Fibroblast of villous mesenchyme (primary cell): ENCODE measurements around the gene PLA2G2C. TPM values are rescaled to one million over a fixed set of nuclear protein-coding genes. Genes with fewer than 3 reads are reported as not detected.

ENCODE experiments used
- DNase-seq: peaks from one replicate; pipeline ENCODE4 v3.0.0-alpha.2; 2010; ENCODE audit warnings: low read depth
- H3K4me3 ChIP-seq: 2 replicates; pipeline ENCODE4 v1.5.1; 2011; ENCODE audit warnings: low read depth, mild to moderate bottlenecking, low read length
- total RNA-seq: library from RNA; depleted of rRNA; stranded (reverse); fragments of >200 nt; gene quantifications from 2 replicates; pipeline ENCODE4 v1.2.3, GENCODE V29; 2012
- TF ChIP-seq, protein P1 (sequence below): IDR thresholded peaks from 2 replicates; pipeline ENCODE4 v1.5.1; 2012; ENCODE audit warnings: low read depth, mild to moderate bottlenecking, low read length; ENCODE audit not compliant: insufficient read depth

Gene PLA2G2C
- total RNA-seq, 1 donor, result not detected

DNA sequence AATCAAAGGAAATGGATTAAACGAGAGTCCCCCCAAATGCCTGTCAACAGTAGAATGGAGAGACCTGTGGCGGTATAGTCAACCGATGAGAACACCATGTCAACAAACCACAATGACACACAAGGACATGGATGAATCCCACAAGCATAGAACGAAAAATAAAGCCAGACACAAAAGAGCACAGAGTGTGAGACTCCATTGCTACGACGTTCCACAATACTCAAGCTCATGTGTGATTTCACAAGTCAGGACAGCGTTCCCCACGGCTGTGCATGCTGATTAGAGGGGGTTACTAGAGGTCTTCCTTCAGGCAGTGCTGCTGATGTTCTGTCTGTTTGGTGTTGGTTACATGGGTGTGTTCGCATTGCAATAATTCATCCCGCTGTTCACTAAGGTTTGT lies 61.2 kb downstream of the PLA2G2C start:
- no peak for DNase-seq
- H3K4me3 ChIP-seq, result no peak overlapping the region
- TF ChIP-seq, protein P1, sequence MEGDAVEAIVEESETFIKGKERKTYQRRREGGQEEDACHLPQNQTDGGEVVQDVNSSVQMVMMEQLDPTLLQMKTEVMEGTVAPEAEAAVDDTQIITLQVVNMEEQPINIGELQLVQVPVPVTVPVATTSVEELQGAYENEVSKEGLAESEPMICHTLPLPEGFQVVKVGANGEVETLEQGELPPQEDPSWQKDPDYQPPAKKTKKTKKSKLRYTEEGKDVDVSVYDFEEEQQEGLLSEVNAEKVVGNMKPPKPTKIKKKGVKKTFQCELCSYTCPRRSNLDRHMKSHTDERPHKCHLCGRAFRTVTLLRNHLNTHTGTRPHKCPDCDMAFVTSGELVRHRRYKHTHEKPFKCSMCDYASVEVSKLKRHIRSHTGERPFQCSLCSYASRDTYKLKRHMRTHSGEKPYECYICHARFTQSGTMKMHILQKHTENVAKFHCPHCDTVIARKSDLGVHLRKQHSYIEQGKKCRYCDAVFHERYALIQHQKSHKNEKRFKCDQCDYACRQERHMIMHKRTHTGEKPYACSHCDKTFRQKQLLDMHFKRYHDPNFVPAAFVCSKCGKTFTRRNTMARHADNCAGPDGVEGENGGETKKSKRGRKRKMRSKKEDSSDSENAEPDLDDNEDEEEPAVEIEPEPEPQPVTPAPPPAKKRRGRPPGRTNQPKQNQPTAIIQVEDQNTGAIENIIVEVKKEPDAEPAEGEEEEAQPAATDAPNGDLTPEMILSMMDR, result no peak

DNA sequence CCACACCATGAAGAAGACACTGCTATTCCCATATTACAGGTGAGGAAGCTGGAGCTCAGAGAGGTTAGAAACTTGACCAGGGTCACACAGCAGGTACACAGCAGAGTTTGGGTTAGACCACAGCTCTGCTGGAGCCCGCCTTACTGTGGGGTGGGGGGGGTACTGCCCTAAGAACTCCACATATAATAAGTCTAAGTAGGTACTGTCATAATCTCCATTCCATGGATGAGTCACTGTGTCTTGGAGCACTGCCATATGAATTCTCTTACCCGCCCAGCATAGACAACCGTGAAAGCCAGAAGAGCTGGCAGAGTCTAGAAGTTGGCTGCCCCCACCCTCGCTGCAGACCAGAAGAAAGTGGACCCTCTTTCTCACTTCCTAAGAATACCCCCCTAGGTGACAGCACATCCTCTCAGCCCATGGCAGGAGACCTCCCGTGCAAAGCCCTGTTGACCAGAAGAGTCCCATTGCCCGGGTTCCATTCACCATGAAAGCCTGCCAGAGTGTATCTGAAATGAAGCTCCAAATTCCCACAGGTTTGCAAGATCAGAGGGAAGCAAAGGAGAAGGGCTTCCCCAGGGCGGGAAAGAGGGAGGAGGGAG lies 61.8 kb downstream of the PLA2G2C start:
- H3K4me3 ChIP-seq, result no peak overlapping the region
- TF ChIP-seq, protein P1, result no peak

DNA sequence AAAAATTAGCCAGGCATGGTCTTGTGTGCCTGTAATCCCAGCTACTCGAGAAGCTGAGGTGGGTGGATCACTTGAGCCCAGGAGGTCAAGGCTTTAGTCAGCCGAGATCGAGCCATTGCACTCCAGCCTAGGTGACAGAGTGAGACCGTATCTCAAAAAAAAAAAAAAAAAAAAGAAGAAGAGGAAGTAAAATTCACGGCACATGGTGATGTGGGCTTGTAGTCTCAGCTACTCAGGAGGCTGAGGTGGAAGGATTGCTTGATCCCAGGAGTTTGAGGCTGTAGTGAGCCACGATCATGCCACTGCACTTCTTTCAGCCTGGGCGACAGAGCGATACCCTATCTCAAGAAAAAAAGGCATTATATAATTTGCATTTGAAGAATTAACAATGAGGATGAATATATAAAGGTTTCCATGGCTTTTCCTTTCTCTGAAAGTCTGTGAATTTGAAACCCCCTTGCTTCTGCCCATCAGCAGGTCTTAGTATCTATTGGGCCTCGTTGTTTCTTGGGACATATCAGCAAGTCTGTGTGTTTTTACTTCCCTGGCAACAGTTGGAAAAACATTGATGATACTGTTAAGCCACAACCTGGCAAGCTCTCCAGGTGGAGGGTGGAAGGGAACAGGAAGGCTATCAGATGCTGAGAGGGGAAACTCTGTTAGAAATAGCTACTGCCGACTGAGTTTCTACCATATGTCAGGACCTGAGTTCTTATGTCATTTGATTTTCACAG lies 62.4 kb downstream of the PLA2G2C start:
- no peak overlapping the region for H3K4me3 ChIP-seq
- no peak for DNase-seq
- TF ChIP-seq, protein P1, result no peak

More for the DNA sequence above, 61.8 kb downstream of the PLA2G2C start:
- DNase-seq, result peak; percentile 52

- DNase-seq, result no peak
- H3K4me3 ChIP-seq, result no peak overlapping the region
- TF ChIP-seq, protein P1, result no peak
Observed at GRCh38 chr1:20120796-20121195, 65.5 kb downstream of the PLA2G2C start.

DNA sequence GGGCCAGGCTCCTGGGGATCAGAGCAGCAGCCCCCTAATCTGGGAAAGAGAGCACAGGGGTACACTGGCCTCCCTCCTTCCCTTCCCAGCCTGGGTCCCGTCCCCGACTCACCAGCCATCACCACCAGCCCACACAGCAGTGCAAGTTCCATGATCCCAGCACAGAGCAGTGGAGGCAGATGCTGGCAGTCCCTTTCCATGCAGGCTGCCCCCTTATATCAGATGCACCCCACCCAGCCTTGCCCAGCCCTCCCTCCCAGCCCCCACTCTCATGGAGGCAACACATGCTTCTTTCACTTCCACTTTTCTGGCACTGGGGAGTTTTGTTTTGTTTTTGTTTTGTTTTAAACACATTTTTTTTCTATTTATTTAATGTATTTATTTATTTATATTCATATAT lies 67.0 kb downstream of the PLA2G2C start, which contains the start of gene PLA2G2D:
Gene PLA2G2D, minus strand, starts transcription at position 190 of the 400 bp plus-strand sequence. Its CDS starts 38 bp downstream, at position 152.
- TF ChIP-seq, protein P1, result no peak
- DNase-seq, result no peak
- no peak within 1 kb of the TSS for H3K4me3 ChIP-seq

DNA sequence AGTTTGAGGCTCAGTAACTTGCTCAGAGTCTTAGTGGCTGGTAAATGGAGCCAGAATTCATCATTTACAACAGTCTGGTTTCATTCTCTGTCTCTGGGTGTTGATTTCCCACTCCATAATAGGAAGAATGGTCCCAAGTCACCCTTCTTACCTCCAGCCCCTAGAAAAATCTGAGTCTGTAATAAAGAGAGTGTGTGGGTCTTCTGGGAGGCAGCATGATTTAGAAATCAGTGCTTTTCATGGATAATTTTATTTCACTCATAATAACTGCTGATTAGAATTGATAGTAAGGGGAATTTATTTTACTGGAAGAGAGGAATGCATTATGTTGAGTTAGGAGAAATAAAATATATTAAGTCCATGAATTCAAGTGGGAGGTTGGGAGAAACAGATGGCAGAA lies 69.1 kb downstream of the PLA2G2C start:
- no peak for DNase-seq
- no peak overlapping the region for H3K4me3 ChIP-seq
- TF ChIP-seq, protein P1, result no peak
